RWPE1 (cell line): ENCODE measurements around the gene TRAPPC2L.
"Not testable (repeated sequence)": the region's sequence is repeated elsewhere in the genome, so short reads cannot be mapped to it uniquely, and the experiment has no call there.

Experiments
- CTCF ChIA-PET: fragments of 350-600 bp; sonication (Branson Sonifier 250); formaldehyde crosslinking; extraction: SDS; loops from one replicate; lab custom pipeline; 2021; lab: Yijun Ruan, JAX
- POLR2A ChIA-PET: fragments of 400-600 bp; formaldehyde crosslinking; extraction: SDS; loops from one replicate; lab custom pipeline; 2020; ENCODE audit warnings: antibody characterized with exemption; ENCODE audit not compliant: low non-redundant PET; lab: Yijun Ruan, JAX
- DNase-seq: peaks from one replicate; pipeline ENCODE4 v3.0.0; 2012; ENCODE audit warnings: low spot score
- H3K27ac ChIP-seq: fragments of 450-650 bp; 2 replicates; pipeline ENCODE4 v1.5.1; 2017
- TF ChIP-seq, protein P1 (sequence below): fragments of 450-650 bp; conservative IDR thresholded peaks from 2 replicates; pipeline ENCODE4 v1.5.1; 2017; ENCODE audit warnings: low read depth, mild to moderate bottlenecking

Gene TRAPPC2L

DNA sequence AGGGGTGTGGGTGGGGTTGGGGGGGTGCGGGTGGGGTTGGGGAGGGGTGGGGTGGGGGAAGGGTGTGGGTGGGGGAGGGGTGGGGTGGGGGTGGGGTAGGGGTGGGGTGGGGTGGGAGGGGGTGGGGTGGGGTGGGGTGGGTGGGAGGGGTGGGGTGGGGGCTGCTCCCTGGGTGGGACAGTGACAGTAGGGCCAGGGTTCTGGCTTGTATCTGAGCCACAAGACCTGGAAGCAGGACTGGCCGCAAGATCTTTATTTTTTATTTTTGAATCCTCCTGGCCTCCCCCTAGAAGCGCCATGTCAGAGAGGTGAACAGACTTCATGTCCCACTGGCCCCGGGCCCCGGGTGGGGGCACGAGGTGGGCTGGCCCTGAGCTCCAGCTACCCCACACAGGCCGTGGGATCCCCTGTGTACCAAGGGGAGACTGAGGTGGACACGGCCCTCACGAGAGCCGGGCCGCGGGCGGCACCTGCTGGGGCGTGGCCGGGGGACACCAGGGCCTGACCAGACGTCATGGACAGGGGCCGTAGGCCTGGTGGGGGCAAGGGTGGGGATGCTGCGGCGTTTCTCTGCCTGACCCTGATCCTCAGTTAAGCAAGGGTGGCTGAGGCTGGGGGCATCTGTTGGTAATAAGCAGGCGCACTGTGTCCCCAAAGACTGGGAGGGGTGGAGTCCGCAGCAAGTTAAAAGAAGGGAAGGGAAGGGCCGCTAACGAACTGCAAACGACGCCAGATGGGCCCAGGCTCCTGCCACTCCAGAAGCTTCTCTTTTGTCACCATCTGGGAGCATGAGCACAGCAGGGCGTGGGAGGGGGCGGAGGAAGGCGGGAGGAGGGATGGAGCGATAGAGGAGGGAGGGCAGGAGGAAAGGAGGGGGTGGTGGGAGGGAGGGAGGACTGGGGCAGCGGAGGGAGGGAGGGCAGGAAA, 31.8 kb downstream of the TRAPPC2L start:
- H3K27ac ChIP-seq = no peak overlapping the region
- DNase-seq = no peak
- TF ChIP-seq, protein P1, sequence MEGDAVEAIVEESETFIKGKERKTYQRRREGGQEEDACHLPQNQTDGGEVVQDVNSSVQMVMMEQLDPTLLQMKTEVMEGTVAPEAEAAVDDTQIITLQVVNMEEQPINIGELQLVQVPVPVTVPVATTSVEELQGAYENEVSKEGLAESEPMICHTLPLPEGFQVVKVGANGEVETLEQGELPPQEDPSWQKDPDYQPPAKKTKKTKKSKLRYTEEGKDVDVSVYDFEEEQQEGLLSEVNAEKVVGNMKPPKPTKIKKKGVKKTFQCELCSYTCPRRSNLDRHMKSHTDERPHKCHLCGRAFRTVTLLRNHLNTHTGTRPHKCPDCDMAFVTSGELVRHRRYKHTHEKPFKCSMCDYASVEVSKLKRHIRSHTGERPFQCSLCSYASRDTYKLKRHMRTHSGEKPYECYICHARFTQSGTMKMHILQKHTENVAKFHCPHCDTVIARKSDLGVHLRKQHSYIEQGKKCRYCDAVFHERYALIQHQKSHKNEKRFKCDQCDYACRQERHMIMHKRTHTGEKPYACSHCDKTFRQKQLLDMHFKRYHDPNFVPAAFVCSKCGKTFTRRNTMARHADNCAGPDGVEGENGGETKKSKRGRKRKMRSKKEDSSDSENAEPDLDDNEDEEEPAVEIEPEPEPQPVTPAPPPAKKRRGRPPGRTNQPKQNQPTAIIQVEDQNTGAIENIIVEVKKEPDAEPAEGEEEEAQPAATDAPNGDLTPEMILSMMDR = no peak
- ChIA-PET CTCF (interaction anchor here (0.6 kb wide), 1 partner anchor 76 kb away, joined by 4 read pairs; no protein-coding TSS in a partner anchor), POLR2A (no interaction called here)

DNA sequence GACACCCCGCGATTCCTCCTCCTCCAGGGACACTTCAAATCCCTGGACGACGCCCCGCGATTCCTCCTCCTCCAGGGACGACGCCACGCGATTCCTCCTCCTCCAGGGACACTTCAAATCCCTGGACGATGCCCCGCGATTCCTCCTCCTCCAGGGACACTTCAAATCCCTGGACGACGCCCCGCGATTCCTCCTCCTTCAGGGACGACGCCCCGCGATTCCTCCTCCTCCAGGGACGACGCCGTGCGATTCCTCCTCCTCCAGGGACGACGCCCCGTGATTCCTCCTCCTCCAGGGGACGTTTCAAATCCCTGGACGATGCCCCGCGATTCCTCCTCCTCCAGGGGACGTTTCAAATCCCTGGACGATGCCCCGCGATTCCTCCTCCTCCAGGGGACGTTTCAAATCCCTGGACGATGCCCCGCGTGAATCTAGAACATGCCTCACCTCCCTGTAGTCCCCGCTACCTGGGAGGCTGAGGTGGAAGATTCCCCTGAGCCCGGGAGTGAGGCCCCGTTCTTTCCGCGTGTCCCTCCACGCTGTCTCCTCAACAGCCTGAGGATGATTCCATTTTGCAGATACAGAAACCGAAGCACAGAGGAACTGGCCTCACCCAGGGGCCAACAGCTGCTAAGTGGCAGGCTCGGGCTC, 32.9 kb downstream of the TRAPPC2L start:
- POLR2A ChIA-PET, H3K27ac ChIP-seq, DNase-seq: not testable (repeated sequence)
- CTCF ChIA-PET = interaction anchor here (0.6 kb wide), 1 partner anchor 77 kb away, joined by 4 read pairs; no protein-coding TSS in a partner anchor

DNA sequence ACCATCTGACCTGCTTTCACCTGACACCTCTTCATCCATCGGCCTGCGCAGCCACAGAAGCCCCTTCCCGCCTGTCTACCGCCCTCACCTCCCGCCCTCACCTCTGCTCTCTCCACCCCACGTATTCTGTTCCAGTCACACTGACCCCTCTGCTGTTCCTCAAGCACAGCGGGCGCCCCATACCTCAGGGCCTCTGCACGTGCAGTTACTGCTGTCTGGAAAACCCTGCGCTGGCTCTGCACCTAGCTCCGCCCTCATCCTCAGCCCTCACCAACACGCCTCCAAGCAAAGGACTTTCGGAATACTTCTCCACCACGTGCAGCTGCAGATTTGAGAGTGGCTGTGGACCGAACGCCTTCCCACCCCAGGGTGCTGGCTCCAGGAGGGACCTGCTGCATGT, 34.2 kb downstream of the TRAPPC2L start:
- TF ChIP-seq, protein P1 = no peak
- ChIA-PET CTCF (no interaction called here), POLR2A (no interaction called here)
- no peak for DNase-seq
- H3K27ac ChIP-seq = no peak overlapping the region

DNA sequence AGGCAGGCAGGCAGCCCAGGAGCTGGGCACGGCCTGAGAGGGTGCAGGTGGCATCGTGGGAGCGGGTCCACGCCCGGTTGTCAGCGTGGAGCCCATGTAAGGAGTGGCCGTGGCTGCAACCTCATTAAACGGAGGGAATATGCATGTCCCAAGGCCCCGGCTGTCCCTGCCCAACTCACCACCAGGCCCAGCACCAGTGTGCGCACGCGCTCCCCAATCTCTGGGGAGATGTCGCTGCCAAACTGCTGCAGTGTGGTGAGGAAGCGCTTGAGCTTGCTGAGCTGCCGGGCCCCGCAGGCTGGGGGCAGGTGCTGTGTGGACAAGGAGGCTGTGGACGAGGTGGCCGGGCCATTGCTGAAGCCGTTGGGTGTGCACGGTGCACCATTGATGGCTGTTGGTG, 35.1 kb downstream of the TRAPPC2L start:
- TF ChIP-seq, protein P1 = no peak
- H3K27ac ChIP-seq = no peak overlapping the region
- CTCF ChIA-PET = no interaction called here
- POLR2A ChIA-PET = no interaction called here
- DNase-seq = no peak

DNA sequence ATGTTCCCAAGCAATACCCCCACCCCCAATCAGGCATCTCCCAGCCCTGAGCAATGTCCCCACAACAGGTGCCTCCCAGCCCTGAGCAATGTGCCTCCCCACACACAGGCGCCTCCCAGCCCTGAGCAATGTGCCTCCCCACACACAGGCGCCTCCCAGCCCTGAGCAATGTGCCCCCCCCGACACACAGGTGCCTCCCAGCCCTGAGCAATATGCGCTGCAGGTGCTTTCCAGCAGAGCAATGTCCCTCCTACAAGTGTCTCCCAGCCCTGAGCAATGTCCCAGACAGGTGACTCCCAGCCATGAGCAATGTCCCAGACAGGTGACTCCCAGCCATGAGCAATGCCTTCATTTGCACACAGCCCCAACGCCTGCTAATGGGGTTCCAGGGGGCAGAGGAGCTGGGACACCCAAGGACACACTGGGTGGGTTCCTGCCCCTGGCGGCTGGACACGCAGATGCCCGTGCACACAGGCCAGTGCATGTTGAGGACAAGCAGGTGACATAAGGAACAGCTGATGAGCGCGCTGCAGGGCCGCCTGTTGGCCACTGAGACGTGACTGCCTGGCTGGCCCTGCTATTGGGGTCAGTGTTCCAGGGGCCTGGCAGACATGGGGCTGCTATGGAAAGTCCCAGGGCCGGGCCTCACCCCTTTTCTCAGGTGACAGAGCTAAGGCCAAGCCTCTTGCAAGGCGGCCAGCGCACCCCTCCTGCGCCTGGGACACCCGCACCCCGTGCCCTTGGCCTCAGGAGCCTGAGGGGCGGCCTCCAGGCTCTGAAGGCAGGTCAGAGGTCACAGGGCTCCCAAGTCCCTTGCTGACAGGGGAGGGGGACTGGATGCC, 36.4 kb downstream of the TRAPPC2L start:
- no peak for DNase-seq
- ChIA-PET CTCF (interaction anchor here (1.0 kb wide), 1 partner anchor 77 kb away, joined by 3 read pairs; no protein-coding TSS in a partner anchor), POLR2A (no interaction called here)
- TF ChIP-seq, protein P1 = no peak
- H3K27ac ChIP-seq = no peak overlapping the region

DNA sequence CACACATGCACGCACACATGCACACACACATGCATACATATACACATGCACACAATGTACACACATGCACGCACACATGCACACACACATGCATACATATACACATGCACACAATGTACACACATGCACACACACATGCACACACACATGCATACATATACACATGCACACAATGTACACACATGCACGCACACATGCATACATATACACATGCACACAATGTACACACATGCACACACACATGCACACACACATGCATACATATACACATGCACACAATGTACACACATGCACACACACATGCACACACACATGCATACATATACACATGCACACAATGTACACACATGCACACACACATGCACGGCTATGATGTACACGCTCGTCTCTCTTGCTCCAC, 37.3 kb downstream of the TRAPPC2L start:
- POLR2A ChIA-PET, CTCF ChIA-PET, H3K27ac ChIP-seq, DNase-seq: not testable (repeated sequence)

DNA sequence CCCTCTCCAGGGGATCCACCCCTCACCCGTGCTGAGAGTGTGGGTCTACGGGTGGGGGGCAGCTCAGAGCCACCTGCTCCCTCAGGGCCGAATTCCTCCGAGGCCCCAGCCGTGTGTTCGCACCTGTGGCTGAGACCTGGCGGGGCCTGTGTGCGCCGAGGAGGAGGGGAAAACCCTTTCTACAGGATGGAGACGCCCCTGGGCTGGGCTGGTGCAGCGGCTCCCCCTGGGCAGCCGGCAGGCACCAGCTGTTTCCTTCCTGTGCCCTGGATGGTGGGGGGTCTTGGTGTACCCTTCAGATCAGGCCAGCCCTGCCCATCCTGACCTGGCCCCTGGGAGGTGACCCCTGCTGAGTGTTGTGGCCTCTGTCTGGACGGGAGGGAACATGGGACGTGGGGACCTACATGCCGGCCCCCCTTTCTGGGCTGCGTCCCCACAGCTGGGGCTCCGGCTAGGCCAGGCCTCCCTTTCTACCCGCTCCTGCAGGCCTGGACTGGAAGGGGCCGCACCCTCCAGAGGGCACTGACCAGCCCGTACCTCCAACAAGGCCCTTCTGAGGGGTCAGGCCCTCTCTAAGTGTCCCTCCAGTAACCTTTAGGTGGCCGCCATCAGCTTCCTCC, 37.9 kb downstream of the TRAPPC2L start:
- DNase-seq = no peak
- TF ChIP-seq, protein P1 = no peak
- ChIA-PET POLR2A (no interaction called here), CTCF (no interaction called here)
- H3K27ac ChIP-seq = no peak overlapping the region
